GM19025 (cell line): Measurements from ENCODE around the gene UCP3.

ENCODE experiments used
- ATAC-seq: cut with Tn5 transposase; IDR thresholded peaks from one replicate; pipeline ENCODE4 v1.9.1; 2021; ENCODE audit warnings: mild to moderate bottlenecking, low read depth, moderate library complexity; ENCODE audit not compliant: unreplicated experiment

UCP3 gene

DNA sequence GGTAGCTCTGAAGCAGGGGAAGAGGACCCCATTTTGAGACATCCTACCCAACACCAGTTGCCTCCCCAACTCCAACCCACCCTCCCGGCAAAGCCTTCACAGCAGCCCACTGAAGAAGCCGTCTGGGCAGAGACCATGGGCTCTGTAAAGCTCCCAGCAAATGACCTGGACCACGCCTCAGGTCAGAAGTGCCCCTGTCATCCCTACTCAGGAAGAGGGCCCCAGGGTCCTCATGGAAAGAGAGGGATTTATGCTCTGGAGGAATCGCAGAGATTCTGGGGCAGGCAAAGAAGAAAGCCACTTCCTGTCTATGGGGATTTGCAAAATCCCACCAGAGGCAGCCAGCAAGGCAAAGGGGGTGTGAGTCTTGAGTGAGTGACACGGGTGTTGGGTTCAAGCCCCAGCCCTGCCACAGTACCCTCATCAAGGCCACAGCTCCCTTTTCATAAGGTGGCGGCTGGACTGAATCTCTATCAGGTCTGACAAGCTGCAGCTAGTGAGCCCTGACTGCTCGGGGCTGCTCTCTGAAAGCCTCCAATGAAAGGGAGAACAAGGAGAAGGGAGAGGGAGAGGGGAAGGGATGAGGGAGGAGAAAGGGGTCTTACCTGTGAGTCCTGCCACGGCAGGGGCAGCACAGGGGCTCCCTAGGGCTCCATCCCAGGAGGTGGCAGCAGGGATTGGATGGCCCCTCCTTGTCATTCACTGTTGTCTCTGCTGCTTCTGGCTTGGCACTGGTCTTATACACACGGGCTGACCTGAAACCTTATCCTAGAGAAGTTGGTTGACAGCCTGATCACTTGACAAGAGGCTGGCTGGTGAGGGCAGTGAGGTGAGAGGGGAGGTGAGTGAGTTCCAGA is at the start of gene UCP3:
TSS of gene UCP3 (minus strand) at position 713 of the 857 bp plus-strand sequence. CDS start 2,043 bp downstream, outside the sequence.
- ATAC-seq = no peak

DNA sequence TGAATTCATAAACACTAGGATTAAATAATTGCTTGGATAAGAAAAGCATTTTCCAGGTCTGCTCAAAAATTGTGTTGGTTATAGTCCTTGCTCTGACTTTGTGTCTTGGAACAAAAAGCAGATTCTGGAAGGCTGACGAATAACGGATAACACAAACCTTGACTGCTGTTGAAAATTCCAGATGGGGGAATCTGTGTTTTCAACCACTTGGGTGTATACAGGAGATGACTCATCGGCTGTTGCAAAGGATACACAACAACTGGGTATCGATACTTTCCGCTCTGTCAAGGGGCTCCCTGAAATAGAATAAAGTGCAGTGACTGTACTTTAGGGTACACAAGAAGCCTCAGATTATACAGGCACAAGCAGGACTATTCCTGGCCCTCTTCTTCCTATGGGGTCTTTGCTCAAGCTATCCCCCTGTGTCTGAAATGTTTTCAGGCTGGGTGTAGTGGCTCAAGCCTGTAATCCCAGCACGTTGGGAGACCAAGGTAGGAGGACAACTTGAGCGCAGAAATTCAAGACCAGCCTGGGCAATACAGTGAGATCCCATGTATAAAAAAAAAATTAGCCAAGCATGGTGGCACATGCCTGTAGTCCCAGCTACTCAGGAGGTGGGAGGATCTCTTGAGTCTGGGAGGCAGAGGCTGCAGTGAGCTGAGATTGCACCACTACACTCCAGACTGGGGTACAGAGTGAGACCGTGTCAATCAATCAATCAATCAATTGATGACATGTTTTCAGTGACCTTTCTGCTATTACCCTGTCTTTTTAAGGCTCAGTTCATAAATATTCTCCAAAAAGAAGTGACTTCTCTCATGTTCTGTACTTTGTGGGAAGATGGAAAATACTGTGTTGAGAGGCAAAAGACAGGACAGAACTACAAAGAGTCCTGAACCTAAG is 48.6 kb upstream of the UCP3 start:
- no peak for ATAC-seq

GRCh38 chr11:74055938-74056337 is 47.1 kb upstream of the UCP3 start:
- no peak for ATAC-seq

DNA sequence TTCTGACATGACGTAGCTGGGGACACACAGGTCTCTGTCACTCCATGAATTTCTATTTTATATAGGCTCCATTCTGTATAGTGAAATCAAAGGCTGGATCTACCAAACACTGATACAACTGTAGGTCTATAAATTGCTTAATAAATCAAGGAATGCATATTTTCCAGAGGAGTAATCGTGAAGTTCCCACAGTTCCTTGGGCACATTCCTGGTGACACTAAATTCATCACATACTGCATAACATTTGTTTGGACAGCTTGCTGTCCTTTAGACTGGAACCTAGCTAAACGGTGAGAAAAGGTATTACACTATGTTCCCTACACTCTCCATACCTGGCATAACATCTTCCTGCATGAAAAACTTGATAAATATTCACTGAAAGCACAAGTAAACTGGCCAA is 41.6 kb upstream of the UCP3 start:
- ATAC-seq = no peak

- ATAC-seq = no peak
Measured at GRCh38 chr11:74048993-74049392, 40.1 kb upstream of the UCP3 start.

DNA sequence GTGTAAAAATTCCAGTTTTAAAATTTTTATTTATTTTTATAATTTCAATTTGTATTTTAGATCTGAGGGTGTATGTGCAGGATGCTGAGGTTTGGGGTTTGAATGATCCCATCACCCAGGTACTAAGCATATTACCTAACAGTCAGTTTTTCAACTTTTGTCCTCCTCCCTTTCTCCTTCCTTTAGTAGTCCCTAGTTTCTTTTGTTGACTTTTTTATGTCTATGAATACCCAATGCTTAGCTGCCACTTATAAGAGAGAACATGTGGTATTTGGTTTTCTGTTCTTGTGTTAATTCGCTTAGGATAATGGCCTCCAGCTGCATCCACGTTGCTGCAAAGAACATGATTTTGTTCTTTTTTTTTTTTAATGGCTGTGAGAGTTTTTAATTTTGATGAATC is 35.7 kb upstream of the UCP3 start:
- no peak for ATAC-seq

GRCh38 chr11:74043450-74043849 is 34.6 kb upstream of the UCP3 start:
- ATAC-seq = no peak

DNA sequence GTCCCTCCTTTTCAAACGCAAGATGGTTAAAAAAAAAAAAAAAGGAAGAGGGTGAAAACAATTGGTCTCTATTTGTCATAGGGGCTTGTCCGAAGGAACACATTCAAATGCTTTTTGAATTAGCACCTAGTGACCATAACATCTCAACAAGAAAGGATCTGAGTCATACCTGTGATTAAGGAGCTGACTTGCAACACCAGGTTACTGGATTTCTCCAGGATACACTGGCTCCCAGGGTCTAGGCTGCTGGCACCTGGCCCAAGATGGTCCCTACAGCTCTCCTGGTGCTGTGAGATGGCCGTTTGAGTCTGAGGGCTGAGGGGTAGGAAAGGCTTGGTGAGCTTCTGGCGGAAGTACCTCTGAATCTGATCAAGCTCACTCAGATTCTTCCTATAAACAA is 28.4 kb upstream of the UCP3 start:
- no peak for ATAC-seq

GRCh38 chr11:74035264-74035663 is 26.4 kb upstream of the UCP3 start:
- ATAC-seq = no peak

GRCh38 chr11:74033046-74033445 is 24.2 kb upstream of the UCP3 start:
- ATAC-seq = no peak

- ATAC-seq = no peak
Measured at GRCh38 chr11:74030723-74031676, 22.1 kb upstream of the UCP3 start.

GRCh38 chr11:74025467-74026166 is 16.7 kb upstream of the UCP3 start:
- ATAC-seq = no peak

GRCh38 chr11:74024261-74025029 is 15.6 kb upstream of the UCP3 start:
- ATAC-seq = no peak

DNA sequence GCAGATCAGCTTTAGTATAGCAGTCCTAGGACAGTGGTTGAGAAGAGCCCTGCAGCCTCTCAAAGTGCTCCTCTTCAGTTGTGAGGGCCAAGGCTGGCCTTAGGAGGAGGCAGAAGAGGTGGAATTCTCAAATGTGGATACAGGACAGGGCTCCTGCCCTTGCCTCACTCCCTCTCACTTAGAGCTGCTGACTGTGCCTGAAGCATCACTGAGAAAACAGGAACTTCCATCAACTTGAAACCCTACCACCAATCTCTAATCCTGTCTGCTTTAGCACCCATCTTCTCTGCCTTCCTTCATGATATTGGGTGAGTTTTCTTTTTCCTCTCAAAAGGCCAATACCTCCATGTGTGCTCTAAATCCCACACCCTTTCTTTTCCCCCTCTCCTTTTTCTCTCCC is 14.4 kb upstream of the UCP3 start:
- ATAC-seq = no peak

DNA sequence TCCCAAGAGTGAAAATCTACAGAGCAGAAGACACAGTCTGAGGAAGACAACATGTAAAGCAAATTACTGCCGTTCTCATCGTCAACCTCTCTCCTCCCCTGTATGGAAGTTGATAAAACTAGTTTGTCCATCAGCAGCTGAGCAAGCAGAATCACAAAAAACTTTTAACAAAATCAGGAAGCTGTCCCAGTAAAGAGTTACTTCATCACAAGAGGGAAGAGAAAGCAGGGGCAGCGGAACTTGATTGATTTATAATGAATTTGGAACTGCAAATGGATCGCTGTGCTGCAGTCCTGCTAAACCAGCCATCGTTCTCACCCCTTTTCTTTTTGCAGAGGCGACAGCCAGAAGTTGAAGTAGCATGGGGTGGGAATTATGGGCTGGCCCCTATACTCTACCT is 13.7 kb upstream of the UCP3 start:
- no peak for ATAC-seq

GRCh38 chr11:74021998-74022397 is 13.1 kb upstream of the UCP3 start:
- no peak for ATAC-seq

- ATAC-seq = peak; percentile 64
Measured at GRCh38 chr11:74020539-74020938, 11.7 kb upstream of the UCP3 start.

- ATAC-seq = no peak
Measured at GRCh38 chr11:74019860-74020259, 11.0 kb upstream of the UCP3 start.

- no peak for ATAC-seq
Measured at GRCh38 chr11:74019104-74019738, 10.3 kb upstream of the UCP3 start.
